ENCODE data around the gene XCL1. TPM values are rescaled to one million over a fixed set of nuclear protein-coding genes. Genes with fewer than 3 reads are reported as not detected.

The XCL1 gene
- total RNA-seq, 2 donors from 2014 or later = 0.75 to 1.4 TPM

DNA sequence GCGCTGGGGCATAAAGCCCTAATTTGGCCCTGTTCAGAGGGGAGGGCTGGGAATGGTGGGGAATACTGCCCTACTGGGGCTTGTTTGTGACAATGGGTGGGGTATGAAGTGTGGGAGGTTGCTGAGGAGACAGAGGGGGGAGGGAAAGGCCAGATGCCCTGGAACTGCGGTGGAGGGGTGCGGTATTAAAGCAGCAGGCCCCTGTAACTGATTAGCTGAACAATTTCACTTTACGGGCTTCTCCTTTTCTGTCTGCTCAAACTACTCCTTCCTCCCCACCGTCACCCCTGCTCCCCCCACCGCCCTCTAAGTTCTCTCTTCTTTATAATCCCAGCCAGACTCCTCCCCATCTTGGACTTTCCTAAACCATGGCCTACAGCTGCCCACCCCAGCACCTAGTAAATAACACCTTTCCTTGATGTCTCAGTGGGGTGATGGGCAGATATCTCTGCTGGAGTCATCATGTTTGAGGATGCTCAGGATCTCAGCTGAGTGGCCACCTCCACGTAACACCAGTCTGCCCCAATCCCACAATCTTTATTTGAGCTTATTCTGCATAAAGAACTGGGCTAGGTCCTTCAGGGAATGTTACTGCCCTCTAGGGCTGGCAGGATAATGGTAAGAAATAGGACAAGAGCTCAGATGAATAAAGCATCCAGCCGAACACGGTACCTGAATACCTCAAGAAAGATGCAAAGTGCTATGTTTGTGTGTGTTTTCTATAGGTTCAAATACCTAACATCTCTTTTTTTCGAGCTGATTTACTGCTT, 33.5 kb downstream of the XCL1 start:
- Histone ChIP-seq H3K9ac (ENCODE audit: extremely low read depth, low read length, poor library complexity, severe bottlenecking) (no peak overlapping the region), H3K27me3 (ENCODE audit: control insufficient read depth, insufficient read depth, low read length, poor library complexity, severe bottlenecking) (no peaks in the 10 kb centered on the region), H3K4me1 (ENCODE audit: control insufficient read depth, insufficient read depth, low read length) (no peaks in the 10 kb centered on the region), H3K27ac (ENCODE audit: low read depth, low read length) (peak overlapping the region; percentile 43), H3K9me3 (ENCODE audit: control insufficient read depth, low read length) (no peaks in the 10 kb centered on the region), H3K36me3 (ENCODE audit: control insufficient read depth, insufficient read depth, low read length) (no peaks in the 10 kb centered on the region), H3K4me3 (ENCODE audit: low read length) (no peak overlapping the region)
- no peak for DNase-seq
- Mint-ChIP-seq H3K4me3 (no peak overlapping the region), H3K27ac (no peak overlapping the region), H3K9me3 (no peaks in the 10 kb centered on the region), H3K4me1 (peaks cover 3% of the 10 kb centered on the region), H3K36me3 (ENCODE audit: low read depth) (no peaks in the 10 kb centered on the region), H3K27me3 (ENCODE audit: insufficient read depth) (no peaks in the 10 kb centered on the region)
- WGBS, 2 experiments (ENCODE audit: insufficient coverage in 1 of 2, insufficient read length in 1 of 2) = 83 to 84% methylated on average over 3 to 10 of the region's 10 CpGs
- TF ChIP-seq, protein P1, sequence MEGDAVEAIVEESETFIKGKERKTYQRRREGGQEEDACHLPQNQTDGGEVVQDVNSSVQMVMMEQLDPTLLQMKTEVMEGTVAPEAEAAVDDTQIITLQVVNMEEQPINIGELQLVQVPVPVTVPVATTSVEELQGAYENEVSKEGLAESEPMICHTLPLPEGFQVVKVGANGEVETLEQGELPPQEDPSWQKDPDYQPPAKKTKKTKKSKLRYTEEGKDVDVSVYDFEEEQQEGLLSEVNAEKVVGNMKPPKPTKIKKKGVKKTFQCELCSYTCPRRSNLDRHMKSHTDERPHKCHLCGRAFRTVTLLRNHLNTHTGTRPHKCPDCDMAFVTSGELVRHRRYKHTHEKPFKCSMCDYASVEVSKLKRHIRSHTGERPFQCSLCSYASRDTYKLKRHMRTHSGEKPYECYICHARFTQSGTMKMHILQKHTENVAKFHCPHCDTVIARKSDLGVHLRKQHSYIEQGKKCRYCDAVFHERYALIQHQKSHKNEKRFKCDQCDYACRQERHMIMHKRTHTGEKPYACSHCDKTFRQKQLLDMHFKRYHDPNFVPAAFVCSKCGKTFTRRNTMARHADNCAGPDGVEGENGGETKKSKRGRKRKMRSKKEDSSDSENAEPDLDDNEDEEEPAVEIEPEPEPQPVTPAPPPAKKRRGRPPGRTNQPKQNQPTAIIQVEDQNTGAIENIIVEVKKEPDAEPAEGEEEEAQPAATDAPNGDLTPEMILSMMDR (conservative IDR thresholded peaks at IDR 0.05) = no peak

DNA sequence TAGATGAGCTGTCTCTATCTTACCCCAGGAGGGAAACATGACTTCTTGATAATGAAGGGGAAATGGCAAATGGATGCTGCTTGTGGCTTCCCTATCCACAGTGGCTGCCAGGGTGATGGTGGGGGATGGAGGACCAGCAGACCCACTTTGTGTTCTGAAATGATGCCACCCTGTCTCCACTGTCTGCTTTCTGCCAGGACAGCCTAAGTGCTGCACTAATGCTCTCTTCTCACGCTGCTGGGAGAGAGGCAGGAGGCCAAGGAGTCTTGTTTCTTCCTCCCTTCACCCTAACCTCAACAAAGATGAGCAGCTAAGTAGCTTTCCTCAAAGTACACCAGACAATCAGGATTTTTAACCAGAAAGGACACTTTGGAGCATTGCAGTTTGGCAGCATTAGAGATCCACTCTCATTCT, 36.6 kb downstream of the XCL1 start:
- Mint-ChIP-seq H3K4me3 (no peak overlapping the region), H3K27me3 (ENCODE audit: insufficient read depth) (no peaks in the 10 kb centered on the region), H3K27ac (no peak overlapping the region), H3K36me3 (ENCODE audit: low read depth) (no peaks in the 10 kb centered on the region), H3K9me3 (no peaks in the 10 kb centered on the region), H3K4me1 (peaks cover 3% of the 10 kb centered on the region)
- H3K27ac ChIP-seq (ENCODE audit: low read depth, low read length) = peak overlapping the region; percentile 97
- no peaks in the 10 kb centered on the region for H3K36me3 ChIP-seq (ENCODE audit: control insufficient read depth, insufficient read depth, low read length)
- H3K4me1 ChIP-seq (ENCODE audit: control insufficient read depth, insufficient read depth, low read length) = no peaks in the 10 kb centered on the region
- 88 to 97% methylated on average over 1 of the region's 1 CpG for WGBS, 2 experiments (ENCODE audit: insufficient coverage in 1 of 2, insufficient read length in 1 of 2)
- H3K4me3 ChIP-seq (ENCODE audit: low read length) = no peak overlapping the region
- H3K9me3 ChIP-seq (ENCODE audit: control insufficient read depth, low read length) = no peaks in the 10 kb centered on the region
- H3K27me3 ChIP-seq (ENCODE audit: control insufficient read depth, insufficient read depth, low read length, poor library complexity, severe bottlenecking) = no peaks in the 10 kb centered on the region
- no peak for DNase-seq
- TF ChIP-seq, protein P1 (conservative IDR thresholded peaks at IDR 0.05) = no peak
- H3K9ac ChIP-seq (ENCODE audit: extremely low read depth, low read length, poor library complexity, severe bottlenecking) = no peak overlapping the region

DNA sequence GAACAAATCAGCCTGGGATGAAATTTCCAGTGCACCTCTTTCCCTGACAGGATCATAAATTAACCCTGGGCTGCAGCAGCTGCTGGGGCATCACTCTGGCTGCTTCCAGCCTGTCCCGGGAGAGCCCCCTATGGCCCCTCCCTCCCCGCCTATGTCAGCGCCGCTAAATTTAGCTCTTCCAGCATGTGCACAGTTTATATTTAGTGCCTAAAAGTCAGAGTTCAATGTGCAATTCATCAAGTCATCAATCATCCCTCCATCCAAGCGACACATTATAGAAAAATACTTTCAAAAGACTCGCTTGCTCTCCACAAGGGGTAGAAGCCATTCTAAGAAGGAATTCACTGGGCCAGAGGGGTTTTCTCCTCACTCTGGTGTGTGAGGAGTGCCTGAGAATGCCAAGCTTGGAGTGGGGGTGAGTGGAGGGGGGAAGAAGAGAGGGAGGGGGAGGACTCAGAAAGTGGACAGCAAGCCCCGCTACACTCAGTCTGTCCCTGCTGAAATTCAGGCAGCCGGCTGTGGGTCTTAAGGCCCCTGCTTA, 37.4 kb downstream of the XCL1 start:
- 50 to 91% methylated on average over 5 to 8 of the region's 8 CpGs for WGBS, 2 experiments (ENCODE audit: insufficient coverage in 1 of 2, insufficient read length in 1 of 2)
- DNase-seq = no peak
- Mint-ChIP-seq H3K9me3 (no peaks in the 10 kb centered on the region), H3K27me3 (ENCODE audit: insufficient read depth) (no peaks in the 10 kb centered on the region), H3K27ac (no peak overlapping the region), H3K4me1 (peaks cover 3% of the 10 kb centered on the region), H3K4me3 (no peak overlapping the region), H3K36me3 (ENCODE audit: low read depth) (no peaks in the 10 kb centered on the region)
- no peaks in the 10 kb centered on the region for H3K27me3 ChIP-seq (ENCODE audit: control insufficient read depth, insufficient read depth, low read length, poor library complexity, severe bottlenecking)
- no peak overlapping the region for H3K9ac ChIP-seq (ENCODE audit: extremely low read depth, low read length, poor library complexity, severe bottlenecking)
- H3K4me3 ChIP-seq (ENCODE audit: low read length) = no peak overlapping the region
- no peaks in the 10 kb centered on the region for H3K9me3 ChIP-seq (ENCODE audit: control insufficient read depth, low read length)
- H3K36me3 ChIP-seq (ENCODE audit: control insufficient read depth, insufficient read depth, low read length) = no peaks in the 10 kb centered on the region
- H3K4me1 ChIP-seq (ENCODE audit: control insufficient read depth, insufficient read depth, low read length) = no peaks in the 10 kb centered on the region
- TF ChIP-seq, protein P1 (conservative IDR thresholded peaks at IDR 0.05) = no peak
- H3K27ac ChIP-seq (ENCODE audit: low read depth, low read length) = peak overlapping the region; percentile 97

All from endodermal cell (in vitro differentiated cells).